ENCODE data around the gene TUBGCP3.

The TUBGCP3 gene

GRCh38 chr13:112587764-112588489 lies at the start of gene TUBGCP3:
Gene TUBGCP3 (minus strand): TSS chr13:112588153. CDS start chr13:112587980, 173 bp downstream.
- Histone ChIP-seq H3K4me1 (ENCODE audit: low read depth, poor library complexity, severe bottlenecking) (peaks cover 37% of the 10 kb centered on the region), H3K27me3 (ENCODE audit: insufficient read depth, low read depth) (no peaks in the 10 kb centered on the region), H3K36me3 (ENCODE audit: insufficient read depth) (no peaks in the 10 kb centered on the region), H3K9ac (peak within 1 kb of the TSS; percentile 95), H3K79me2 (ENCODE audit: insufficient read depth, low read depth) (peaks cover 44% of the 10 kb centered on the region), H2AFZ (ENCODE audit: low read depth) (peak within 1 kb of the TSS; percentile 81), H3K27ac (peak within 1 kb of the TSS; percentile 95), H3K4me3 (IDR thresholded peaks at IDR 0.05; ENCODE audit: insufficient read depth, low read depth, low read length) (no peak within 1 kb of the TSS), H3K4me2 (peak within 1 kb of the TSS; percentile 84), H4K20me1 (ENCODE audit: insufficient read depth) (no peaks in the 10 kb centered on the region)
- no peak for TF ChIP-seq CTCF (conservative IDR thresholded peaks at IDR 0.05; ENCODE audit: low read depth, low read length)

GRCh38 chr13:112637017-112637801 lies 49.3 kb upstream of the TUBGCP3 start:
- no peak overlapping the region for H2AFZ ChIP-seq (ENCODE audit: low read depth)
- no peak overlapping the region for H3K4me3 ChIP-seq (IDR thresholded peaks at IDR 0.05; ENCODE audit: insufficient read depth, low read depth, low read length)
- no peak overlapping the region for H3K9ac ChIP-seq
- no peaks in the 10 kb centered on the region for H3K4me1 ChIP-seq (ENCODE audit: low read depth, poor library complexity, severe bottlenecking)
- no peaks in the 10 kb centered on the region for H3K79me2 ChIP-seq (ENCODE audit: insufficient read depth, low read depth)
- no peak for TF ChIP-seq CTCF (conservative IDR thresholded peaks at IDR 0.05; ENCODE audit: low read depth, low read length)
- no peak overlapping the region for H3K27ac ChIP-seq
- no peaks in the 10 kb centered on the region for H3K36me3 ChIP-seq (ENCODE audit: insufficient read depth)
- H3K27me3 ChIP-seq (ENCODE audit: insufficient read depth, low read depth) = no peaks in the 10 kb centered on the region
- no peaks in the 10 kb centered on the region for H4K20me1 ChIP-seq (ENCODE audit: insufficient read depth)
- H3K4me2 ChIP-seq = no peak overlapping the region

GRCh38 chr13:112636401-112636975 lies 48.5 kb upstream of the TUBGCP3 start:
- no peak overlapping the region for H2AFZ ChIP-seq (ENCODE audit: low read depth)
- H3K27me3 ChIP-seq (ENCODE audit: insufficient read depth, low read depth) = no peaks in the 10 kb centered on the region
- H3K9ac ChIP-seq = no peak overlapping the region
- no peaks in the 10 kb centered on the region for H4K20me1 ChIP-seq (ENCODE audit: insufficient read depth)
- no peak overlapping the region for H3K4me2 ChIP-seq
- H3K27ac ChIP-seq = no peak overlapping the region
- H3K79me2 ChIP-seq (ENCODE audit: insufficient read depth, low read depth) = no peaks in the 10 kb centered on the region
- no peaks in the 10 kb centered on the region for H3K36me3 ChIP-seq (ENCODE audit: insufficient read depth)
- H3K4me3 ChIP-seq (IDR thresholded peaks at IDR 0.05; ENCODE audit: insufficient read depth, low read depth, low read length) = no peak overlapping the region
- H3K4me1 ChIP-seq (ENCODE audit: low read depth, poor library complexity, severe bottlenecking) = no peaks in the 10 kb centered on the region
- no peak for TF ChIP-seq CTCF (conservative IDR thresholded peaks at IDR 0.05; ENCODE audit: low read depth, low read length)

- Histone ChIP-seq H3K79me2 (ENCODE audit: insufficient read depth, low read depth) (no peaks in the 10 kb centered on the region), H3K4me2 (no peak overlapping the region), H3K9ac (no peak overlapping the region), H3K27me3 (ENCODE audit: insufficient read depth, low read depth) (no peaks in the 10 kb centered on the region), H4K20me1 (ENCODE audit: insufficient read depth) (no peaks in the 10 kb centered on the region), H3K4me3 (IDR thresholded peaks at IDR 0.05; ENCODE audit: insufficient read depth, low read depth, low read length) (no peak overlapping the region), H2AFZ (ENCODE audit: low read depth) (no peak overlapping the region), H3K36me3 (ENCODE audit: insufficient read depth) (no peaks in the 10 kb centered on the region), H3K27ac (no peak overlapping the region), H3K4me1 (ENCODE audit: low read depth, poor library complexity, severe bottlenecking) (no peaks in the 10 kb centered on the region)
- TF ChIP-seq CTCF (conservative IDR thresholded peaks at IDR 0.05; ENCODE audit: low read depth, low read length) = no peak
Measured at GRCh38 chr13:112635323-112635722, 47.4 kb upstream of the TUBGCP3 start.
